ENCODE results near the gene PPP1R1C.

PPP1R1C gene

DNA sequence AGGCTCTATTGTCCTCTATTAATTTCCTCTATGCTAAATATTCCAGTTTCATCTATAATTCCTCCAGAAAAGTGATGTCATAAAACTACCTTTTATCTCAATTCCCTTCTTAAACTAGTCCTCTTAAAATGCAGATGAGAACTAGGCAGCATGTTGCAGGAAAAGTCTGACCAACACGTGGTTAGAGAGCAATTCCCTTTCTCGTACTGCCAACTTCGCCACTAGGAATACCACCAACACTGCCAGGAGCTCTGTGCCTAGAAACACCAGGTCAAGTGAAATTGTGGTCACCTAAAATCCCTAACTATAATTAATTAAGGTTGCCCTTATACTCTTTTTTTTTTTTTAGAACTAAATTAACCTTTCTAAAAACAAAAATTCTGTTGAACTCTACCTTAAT, 127.7 kb downstream of the PPP1R1C start:
- no peak for DNase-seq (ENCODE audit: low read depth)

DNA sequence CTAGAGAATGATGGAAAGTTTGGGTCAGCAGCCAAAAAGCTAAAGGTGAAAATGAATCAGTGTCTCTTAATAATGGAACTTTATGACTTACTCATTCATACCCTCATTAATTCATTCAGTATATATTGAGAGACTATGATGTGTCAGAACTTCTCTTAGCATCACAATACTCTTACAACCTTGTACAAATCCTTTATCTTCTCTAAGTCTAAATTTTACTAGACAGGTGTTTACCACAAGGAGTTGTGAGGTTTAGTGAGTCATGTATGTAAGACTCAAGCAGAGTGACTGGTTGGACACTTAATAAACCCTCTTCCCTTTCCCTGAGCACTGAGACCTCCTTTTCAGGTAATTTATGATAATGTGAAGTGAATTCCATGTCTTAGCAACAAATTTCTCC, 129.6 kb downstream of the PPP1R1C start:
- no peak for DNase-seq (ENCODE audit: low read depth)

DNA sequence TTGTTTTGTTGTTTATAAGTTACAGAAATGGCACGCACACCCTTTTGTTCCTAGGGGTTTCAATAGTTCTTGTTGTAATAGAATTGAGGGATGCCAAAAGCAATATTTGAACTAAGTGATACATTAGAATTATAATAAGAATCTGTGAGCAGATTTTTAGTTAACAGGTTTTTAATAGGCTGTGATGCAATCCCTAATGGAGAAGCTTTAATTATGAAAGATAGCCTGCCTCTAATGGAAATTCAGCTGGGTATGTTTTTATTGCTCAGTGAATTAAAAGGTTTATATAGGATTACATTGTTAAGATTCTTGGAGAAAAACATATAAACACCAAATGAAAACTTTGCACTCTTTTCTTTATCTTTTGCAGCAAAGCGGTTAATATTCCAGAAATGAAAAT, 131.1 kb downstream of the PPP1R1C start:
- no peak for DNase-seq (ENCODE audit: low read depth)

DNA sequence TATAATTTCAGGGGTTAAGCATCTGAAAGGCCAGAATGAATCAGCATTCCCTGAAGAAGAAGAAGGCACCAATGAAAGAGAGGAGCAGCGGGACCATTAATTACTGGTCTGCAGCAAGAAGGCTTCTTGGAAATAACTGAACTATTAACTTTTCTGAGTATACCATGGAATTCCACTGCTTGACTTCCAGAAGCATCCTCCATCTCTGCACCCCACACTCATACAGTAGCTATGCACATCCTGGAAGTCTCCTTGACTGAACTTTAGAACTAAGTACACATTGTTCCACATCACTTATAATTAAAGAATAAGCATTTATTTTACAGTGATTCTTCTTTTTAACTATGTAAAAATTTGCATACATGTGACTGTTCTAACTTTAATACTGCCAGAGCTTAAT, 131.5 kb downstream of the PPP1R1C start:
- no peak for DNase-seq (ENCODE audit: low read depth)

DNA sequence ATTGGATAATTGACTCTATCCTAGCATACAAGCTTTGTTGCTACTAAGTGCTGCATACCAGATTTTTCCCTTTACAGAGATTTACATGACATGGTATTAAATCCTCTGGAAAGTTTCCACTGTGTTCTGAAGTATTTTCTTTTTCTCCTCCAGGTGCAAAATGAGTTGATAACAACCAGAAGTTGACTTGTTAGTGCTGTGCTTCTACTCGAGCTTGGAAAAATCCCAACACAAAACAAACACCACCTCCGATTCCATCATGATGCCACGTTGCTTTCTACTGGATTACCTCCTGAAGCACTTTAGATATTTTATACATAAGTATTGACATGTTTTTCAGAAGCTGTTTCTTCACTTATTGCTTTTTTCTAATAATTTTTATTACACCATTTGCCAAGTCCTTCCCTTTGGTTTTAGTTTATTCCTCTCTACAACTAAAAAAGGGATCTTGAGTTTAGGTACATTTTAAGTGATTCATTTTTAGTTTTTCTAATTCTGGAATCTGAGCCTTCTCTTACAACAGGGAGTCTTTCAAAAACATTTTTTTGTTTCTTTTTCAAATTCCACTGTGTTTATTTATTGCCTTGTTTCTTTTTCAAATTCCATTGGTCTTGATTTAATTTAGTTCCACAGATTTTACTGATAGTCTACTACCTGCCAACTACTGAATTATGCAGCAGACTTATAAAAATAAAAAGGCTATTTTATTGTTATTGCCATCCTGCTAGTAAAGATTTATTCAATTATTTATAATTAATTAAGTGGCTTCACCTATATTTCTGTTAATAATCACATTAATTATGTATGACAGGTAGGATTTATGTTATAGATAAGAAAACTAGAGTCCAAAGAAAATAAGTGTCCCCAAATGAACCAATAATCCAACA, 143.4 kb downstream of the PPP1R1C start:
- DNase-seq (ENCODE audit: low read depth) = no peak

DNA sequence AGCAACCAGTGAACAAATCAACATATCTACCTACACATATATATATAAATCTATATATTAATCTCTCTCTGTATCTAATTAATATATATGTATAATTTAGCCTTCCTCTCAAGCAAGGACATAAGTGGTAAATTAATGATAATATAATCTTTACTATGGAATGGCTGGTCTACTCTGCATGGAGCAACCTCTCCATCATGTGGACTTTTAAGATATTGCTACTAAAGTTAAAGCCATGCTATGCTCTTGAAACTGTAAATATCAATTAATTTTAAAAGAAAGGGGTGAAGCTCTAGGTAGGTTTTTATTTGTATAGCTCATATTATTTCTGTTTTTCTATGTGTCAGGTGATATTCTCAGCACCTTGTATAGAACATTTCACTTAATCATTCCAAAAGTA, 147.0 kb downstream of the PPP1R1C start:
- no peak for DNase-seq (ENCODE audit: low read depth)

DNA sequence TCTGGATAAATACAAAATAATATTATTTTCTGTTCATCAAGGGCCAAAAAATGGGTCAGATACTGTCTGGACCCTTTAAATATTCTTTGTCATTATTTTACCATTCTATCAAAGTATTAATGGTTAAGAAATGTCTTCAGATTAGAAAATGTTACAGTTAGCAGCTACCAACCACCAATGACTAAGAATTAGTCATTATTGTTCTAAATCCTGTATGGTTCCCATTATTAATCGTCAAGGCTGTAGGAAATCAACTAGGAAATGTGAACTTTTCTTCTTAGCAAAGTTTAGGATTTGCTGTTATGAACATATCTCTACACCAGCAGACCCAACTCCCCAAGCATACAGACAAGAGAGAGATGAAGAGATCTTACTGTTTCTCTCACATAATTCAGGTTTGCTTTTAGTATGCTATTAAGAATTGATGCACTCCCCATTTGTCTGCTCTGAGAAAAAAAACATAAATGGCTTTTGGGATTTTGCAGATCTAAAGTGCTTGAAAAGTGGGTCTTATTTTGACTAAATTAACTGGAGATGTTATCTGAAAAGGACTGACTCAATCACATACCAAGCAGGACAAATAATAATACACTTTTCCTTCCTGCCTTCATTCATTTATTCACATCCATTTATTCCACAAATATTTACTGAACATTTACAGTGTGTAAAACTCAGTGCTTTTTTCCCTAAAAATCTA, 147.7 kb downstream of the PPP1R1C start:
- no peak for DNase-seq (ENCODE audit: low read depth)

DNA sequence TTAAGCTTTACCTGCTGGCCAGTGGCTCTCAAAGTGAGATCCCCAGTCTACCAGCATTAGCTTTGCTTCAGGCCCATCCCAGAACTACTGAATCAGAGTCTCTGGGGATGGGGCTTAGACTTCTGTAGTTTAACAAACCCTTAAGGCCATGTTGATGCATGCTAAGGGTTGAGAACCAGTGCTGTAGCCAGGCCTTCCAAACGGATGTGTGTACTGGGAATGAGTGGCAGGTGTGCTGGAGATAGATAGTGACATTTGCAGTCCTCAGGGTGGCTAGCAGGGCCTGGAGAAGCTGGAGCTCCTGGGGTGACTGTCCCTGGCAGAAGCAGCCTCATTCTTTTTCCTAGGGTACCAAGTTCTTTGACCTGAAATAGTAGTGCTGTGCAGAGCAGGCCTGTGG, 148.5 kb downstream of the PPP1R1C start:
- DNase-seq (ENCODE audit: low read depth) = no peak

DNA sequence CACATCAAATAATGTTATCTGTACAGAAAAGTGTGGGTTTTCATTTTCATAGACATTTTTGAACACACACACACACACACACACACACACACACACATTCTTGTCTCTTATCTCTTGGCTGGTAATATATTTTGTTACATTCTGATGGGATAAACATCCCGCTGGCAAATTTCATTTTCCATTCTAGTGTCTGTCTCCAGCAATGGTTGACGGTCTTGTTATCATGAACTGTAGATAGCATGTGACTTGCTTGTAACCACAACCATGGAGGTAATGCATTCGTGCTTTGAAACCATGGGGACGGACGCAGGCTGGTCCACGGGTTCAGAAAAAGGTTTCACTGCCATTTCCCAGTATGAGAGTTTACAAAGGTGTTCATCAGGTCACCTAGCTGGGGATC, 156.4 kb downstream of the PPP1R1C start:
- no peak for DNase-seq (ENCODE audit: low read depth)

DNA sequence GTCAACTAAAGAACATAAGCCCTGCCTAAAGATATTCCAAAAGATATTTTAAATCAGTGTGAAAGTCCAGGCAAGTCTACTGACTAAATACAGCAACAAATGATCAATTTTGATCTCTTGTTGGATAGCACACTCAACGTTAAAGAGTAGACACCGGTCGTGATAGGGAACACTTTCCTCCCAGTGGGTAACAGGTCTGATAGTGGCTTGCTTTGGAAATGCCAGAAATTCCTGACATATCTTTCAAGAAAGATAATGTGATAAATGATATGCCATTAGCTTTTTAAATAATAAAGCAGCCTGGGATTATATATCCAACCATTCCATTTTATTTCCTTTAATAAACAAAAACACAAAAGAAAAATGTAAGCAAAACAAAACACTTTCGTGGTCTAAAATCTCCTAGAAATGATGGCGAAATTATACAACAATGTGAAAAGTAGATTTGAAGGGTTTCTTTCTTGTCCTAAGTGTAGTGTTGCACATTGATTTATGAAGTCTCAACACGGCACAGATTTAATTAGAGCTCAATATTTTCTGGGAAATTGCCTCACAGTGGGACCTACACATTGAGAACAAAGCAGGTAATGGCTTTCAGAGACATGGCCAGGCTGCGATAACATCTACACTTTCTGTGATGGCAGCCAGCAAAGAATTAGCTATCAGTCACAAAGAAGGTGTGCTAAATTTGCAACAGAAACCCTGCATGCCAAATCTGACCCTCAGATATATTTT, 158.6 kb downstream of the PPP1R1C start:
- no peak for DNase-seq (ENCODE audit: low read depth)

DNA sequence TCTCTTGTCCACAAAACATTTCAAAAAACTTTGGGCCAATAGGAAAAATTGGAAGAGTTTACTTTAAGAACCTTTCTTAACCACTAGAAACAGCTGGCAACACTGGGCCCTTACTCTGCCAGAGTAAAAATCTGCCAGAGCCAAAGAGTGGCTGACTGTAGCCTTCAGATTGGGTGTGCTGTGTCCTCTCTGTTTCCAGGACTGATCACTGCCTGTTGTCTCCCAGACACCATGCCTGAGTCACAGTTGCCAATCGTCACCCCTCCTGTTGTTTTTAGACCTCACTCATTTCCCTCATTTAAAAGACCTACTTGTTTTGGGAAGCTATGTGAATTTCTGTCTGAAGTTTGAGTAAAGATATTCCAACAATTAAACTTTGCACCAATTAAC, 159.1 kb downstream of the PPP1R1C start:
- DNase-seq (ENCODE audit: low read depth) = no peak

DNA sequence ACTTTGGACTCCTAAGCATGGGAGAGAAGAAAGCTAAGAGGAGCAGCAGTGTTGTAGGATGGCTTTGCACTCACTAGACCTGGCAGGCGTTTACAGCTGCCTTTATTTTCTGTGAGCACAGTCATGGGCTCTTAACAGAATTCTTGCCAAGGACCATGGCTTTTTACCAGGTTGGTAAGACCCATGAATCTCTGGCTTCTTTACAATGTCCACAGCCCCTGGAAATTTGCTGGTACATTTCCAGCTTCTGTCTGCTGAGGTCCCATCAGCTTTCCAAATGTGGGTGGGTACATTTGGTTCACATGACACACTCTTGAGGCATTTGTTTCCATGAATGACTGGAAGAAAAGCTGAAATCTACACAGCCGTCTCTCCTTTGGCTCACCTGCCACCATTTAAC, 162.7 kb downstream of the PPP1R1C start:
- DNase-seq (ENCODE audit: low read depth) = no peak

DNA sequence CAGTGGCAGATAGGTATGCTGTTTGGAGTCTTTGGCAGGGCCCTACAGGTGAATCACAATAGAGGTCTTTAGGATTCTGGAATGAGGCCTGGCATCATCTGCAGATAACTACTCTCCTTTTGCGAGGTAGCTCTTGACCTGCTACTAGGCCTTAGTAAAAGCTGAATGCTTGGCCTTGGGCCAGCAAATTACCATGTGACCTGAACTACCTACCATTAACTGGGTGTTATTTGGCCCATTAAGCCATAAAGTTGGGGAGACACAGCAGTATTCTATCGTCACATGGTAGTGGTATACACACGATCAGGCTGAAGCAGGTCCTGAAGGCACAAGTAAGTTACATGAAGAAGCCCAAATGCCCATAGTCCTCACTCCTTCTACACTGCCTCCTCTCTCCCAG, 178.2 kb downstream of the PPP1R1C start:
- DNase-seq (ENCODE audit: low read depth) = no peak

DNA sequence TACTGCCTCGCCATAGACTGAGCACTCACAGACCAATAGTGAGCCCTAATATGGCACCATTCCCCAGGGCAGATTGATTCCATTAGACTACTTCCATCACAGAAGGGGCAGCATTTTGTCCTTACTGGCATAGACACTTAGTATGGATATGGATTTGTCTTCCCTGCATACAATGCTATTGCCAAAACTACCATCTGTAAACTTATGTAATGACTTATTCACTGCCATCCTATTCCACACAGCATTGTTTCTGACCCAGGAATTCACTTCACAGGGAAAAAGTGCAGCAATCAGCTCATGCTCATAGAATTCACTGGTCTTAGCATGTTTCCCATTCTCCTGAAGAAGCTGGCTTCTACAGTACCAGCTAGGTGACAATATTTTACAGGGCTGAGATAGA, 179.0 kb downstream of the PPP1R1C start:
- DNase-seq (ENCODE audit: low read depth) = no peak

DNA sequence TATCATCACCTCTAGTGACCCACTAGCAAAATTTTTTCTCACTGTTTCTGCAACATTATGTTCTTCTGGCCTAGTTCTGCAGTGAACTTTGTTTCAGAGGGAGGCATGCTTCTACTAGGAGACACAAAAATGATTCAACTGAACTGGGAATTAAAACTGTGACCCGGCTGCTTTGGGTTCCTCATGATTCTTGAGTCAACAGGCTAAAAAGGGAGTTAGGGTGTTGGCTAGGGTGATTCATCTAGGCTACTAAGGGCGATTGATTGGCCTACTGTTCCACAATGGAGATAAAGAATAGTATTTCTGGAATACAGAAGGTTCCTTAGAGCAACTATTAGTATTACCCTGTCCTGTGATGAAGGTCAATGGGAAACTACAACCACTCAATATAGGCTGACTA, 179.5 kb downstream of the PPP1R1C start:
- no peak for DNase-seq (ENCODE audit: low read depth)

DNA sequence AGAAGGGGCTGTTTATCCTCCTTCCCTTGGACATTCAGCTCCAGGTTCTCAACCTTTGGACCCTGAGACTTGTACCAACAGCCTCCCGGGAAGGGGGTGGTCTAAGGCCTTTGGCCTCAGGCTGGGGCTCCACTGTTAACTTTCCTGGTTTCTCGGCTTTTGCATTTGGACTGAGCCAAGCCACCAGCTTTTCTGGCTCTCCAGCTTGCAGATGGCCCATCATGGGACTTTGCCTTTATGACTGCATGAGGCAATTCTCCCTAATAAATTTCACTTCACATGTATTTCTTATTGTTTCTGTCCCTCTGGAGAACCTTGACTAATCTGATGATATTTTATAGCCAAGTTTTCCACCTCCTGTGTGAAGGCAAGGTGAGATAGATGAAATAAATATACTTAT, 180.8 kb downstream of the PPP1R1C start:
- no peak for DNase-seq (ENCODE audit: low read depth)

DNA sequence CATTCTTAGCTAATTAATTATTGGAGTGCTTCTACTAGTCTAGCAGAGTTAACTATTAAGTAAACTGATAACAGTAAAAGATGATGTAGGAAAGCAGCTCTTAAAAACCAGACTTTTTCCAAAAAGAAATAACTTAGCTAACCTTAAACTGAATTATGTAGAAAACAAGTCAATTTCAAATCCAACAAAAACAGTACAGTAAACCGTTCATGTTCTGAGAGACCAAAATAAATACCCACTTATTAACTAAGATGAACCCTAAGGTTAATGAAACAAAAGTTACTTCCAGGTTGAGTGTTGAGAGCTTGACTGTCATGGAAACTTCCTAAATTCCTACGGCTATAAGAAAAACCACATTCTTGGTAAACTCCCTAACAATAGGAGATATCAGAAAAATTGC, 181.2 kb downstream of the PPP1R1C start:
- DNase-seq (ENCODE audit: low read depth) = no peak

Data from stimulated activated CD8-positive, alpha-beta memory T cell treated with anti-CD3 and anti-CD28 coated beads, Interleukin-4, amount 100 ng/mL, for 24 hours (primary cell).